ENCODE data around the gene THRA.

Gene THRA

GRCh38 chr17:40097087-40097486, 34.3 kb downstream of the THRA start:
- no peak overlapping the region for H3K27ac ChIP-seq
- TF ChIP-seq, protein P1, sequence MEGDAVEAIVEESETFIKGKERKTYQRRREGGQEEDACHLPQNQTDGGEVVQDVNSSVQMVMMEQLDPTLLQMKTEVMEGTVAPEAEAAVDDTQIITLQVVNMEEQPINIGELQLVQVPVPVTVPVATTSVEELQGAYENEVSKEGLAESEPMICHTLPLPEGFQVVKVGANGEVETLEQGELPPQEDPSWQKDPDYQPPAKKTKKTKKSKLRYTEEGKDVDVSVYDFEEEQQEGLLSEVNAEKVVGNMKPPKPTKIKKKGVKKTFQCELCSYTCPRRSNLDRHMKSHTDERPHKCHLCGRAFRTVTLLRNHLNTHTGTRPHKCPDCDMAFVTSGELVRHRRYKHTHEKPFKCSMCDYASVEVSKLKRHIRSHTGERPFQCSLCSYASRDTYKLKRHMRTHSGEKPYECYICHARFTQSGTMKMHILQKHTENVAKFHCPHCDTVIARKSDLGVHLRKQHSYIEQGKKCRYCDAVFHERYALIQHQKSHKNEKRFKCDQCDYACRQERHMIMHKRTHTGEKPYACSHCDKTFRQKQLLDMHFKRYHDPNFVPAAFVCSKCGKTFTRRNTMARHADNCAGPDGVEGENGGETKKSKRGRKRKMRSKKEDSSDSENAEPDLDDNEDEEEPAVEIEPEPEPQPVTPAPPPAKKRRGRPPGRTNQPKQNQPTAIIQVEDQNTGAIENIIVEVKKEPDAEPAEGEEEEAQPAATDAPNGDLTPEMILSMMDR (IDR thresholded peaks at IDR 0.05; ENCODE audit: low read depth, low read length, missing control alignments), result no peak
- peaks cover 27% of the 10 kb centered on the region for H3K36me3 ChIP-seq (replicated peaks)
- no peak for DNase-seq
- H3K4me3 ChIP-seq (ENCODE audit: low read depth, low read length), result no peak overlapping the region
- no peaks in the 10 kb centered on the region for H3K27me3 ChIP-seq (replicated peaks)
- in situ Hi-C loops (cut with HindIII; ENCODE audit: low pct_ligation_motif_present, low sequenced_read_pairs), result no loop called here

GRCh38 chr17:40097931-40098845, 35.4 kb downstream of the THRA start:
- Histone ChIP-seq H3K36me3 (replicated peaks) (peaks cover 24% of the 10 kb centered on the region), H3K27me3 (replicated peaks) (no peaks in the 10 kb centered on the region), H3K27ac (peak overlapping the region; percentile 75), H3K4me3 (ENCODE audit: low read depth, low read length) (peak overlapping the region; percentile 26)
- no peak for DNase-seq
- in situ Hi-C loops (cut with HindIII; ENCODE audit: low pct_ligation_motif_present, low sequenced_read_pairs), result no loop called here
- TF ChIP-seq, protein P1 (IDR thresholded peaks at IDR 0.05; ENCODE audit: low read depth, low read length, missing control alignments), result no peak

- TF ChIP-seq, protein P1 (IDR thresholded peaks at IDR 0.05; ENCODE audit: low read depth, low read length, missing control alignments), result no peak
- Histone ChIP-seq H3K36me3 (replicated peaks) (peaks cover 15% of the 10 kb centered on the region), H3K27ac (peak overlapping the region; percentile 93), H3K4me3 (ENCODE audit: low read depth, low read length) (peak overlapping the region; percentile 57), H3K27me3 (replicated peaks) (no peaks in the 10 kb centered on the region)
- in situ Hi-C loops (cut with HindIII; ENCODE audit: low pct_ligation_motif_present, low sequenced_read_pairs), result no loop called here
- DNase-seq, result peak; percentile 98
Observed at GRCh38 chr17:40098846-40099618, 36.3 kb downstream of the THRA start.

- DNase-seq, result no peak
Observed at GRCh38 chr17:40099619-40100418, 37.1 kb downstream of the THRA start.

DNA sequence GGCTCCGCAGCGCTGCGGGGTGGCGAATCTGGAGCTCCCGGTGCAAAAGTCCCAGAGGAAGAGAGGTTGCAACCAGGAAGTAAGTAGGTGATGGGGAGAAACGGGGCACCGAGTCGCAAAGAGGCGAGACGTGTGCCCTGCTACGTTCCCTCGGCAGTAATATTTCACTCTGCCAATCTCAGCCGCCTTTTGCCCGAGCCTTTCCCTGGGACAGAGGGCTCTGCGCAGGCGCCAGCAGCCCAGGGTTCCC, 37.6 kb downstream of the THRA start, which contains the start of gene NR1D1:
Gene NR1D1 (minus strand): TSS at position 171 of the 250 bp plus-strand sequence. CDS start 495 bp downstream, outside the sequence.
- TF ChIP-seq, protein P1 (IDR thresholded peaks at IDR 0.05; ENCODE audit: low read depth, low read length, missing control alignments), result no peak
- H3K36me3 ChIP-seq (replicated peaks), result peaks cover 11% of the 10 kb centered on the region
- no peak for DNase-seq
- in situ Hi-C loops (cut with HindIII; ENCODE audit: low pct_ligation_motif_present, low sequenced_read_pairs), result no loop called here
- peak within 1 kb of the TSS; percentile 93 for H3K27ac ChIP-seq
- no peaks in the 10 kb centered on the region for H3K27me3 ChIP-seq (replicated peaks)
- peak within 1 kb of the TSS; percentile 57 for H3K4me3 ChIP-seq (ENCODE audit: low read depth, low read length)

More at GRCh38 chr17:40099619-40100418, 37.1 kb downstream of the THRA start:
- Histone ChIP-seq H3K27me3 (replicated peaks) (no peaks in the 10 kb centered on the region), H3K36me3 (replicated peaks) (peaks cover 11% of the 10 kb centered on the region), H3K4me3 (ENCODE audit: low read depth, low read length) (peak overlapping the region; percentile 57), H3K27ac (peak overlapping the region; percentile 93)
- TF ChIP-seq, protein P1 (IDR thresholded peaks at IDR 0.05; ENCODE audit: low read depth, low read length, missing control alignments), result no peak
- in situ Hi-C loops (cut with HindIII; ENCODE audit: low pct_ligation_motif_present, low sequenced_read_pairs), result no loop called here
